NCI-H345 (cell line): ENCODE results near the gene RPTOR.

Experiments
- DNase-seq: peaks from one replicate; lab custom pipeline; 2025; lab: John Stamatoyannopoulos, UW

Gene RPTOR

GRCh38 chr17:80980397-80981061 is 435.9 kb downstream of the RPTOR start:
- DNase-seq = no peak

- DNase-seq = peak; percentile 38
Observed at GRCh38 chr17:80981062-80981902, 436.6 kb downstream of the RPTOR start.

GRCh38 chr17:80981929-80982425 is 437.3 kb downstream of the RPTOR start:
- no peak for DNase-seq

- DNase-seq = no peak
Observed at GRCh38 chr17:80982426-80982974, 437.9 kb downstream of the RPTOR start.

GRCh38 chr17:80983545-80983944 is 438.9 kb downstream of the RPTOR start:
- no peak for DNase-seq

GRCh38 chr17:80984749-80985148 is 440.1 kb downstream of the RPTOR start:
- DNase-seq = no peak

GRCh38 chr17:80986046-80986445 is 441.4 kb downstream of the RPTOR start:
- no peak for DNase-seq

GRCh38 chr17:80986816-80987475 is 442.3 kb downstream of the RPTOR start:
- no peak for DNase-seq

- peak; percentile 18 for DNase-seq
Observed at GRCh38 chr17:80987941-80988461, 443.4 kb downstream of the RPTOR start.

GRCh38 chr17:80989586-80989913 is 444.9 kb downstream of the RPTOR start:
- no peak for DNase-seq

- DNase-seq = no peak
Observed at GRCh38 chr17:80990921-80991644, 446.4 kb downstream of the RPTOR start.

GRCh38 chr17:80991645-80992076 is 447.0 kb downstream of the RPTOR start, which contains the start of gene CHMP6:
Gene CHMP6 (plus strand): TSS chr17:80991841. CDS start chr17:80991919, 78 bp downstream.
- peak; percentile 77 for DNase-seq

GRCh38 chr17:80992077-80992947 is 447.7 kb downstream of the RPTOR start:
- no peak for DNase-seq

- DNase-seq = no peak
Observed at GRCh38 chr17:80992948-80993624, 448.4 kb downstream of the RPTOR start.

GRCh38 chr17:80995131-80995530 is 450.5 kb downstream of the RPTOR start:
- no peak for DNase-seq

GRCh38 chr17:80996422-80997305 is 452.0 kb downstream of the RPTOR start:
- DNase-seq = no peak

- no peak for DNase-seq
Observed at GRCh38 chr17:80997424-80998117, 452.9 kb downstream of the RPTOR start.

- DNase-seq = no peak
Observed at GRCh38 chr17:80998118-80998747, 453.6 kb downstream of the RPTOR start.
